H9 (cell line): ENCODE data around the gene PLOD1. TPM values are rescaled to one million over a fixed set of nuclear protein-coding genes. Genes with fewer than 3 reads are reported as not detected.

Source experiments
- DNase-seq: peaks from one replicate; pipeline ENCODE4 v3.0.0-alpha.2; 2017
- H2AFZ ChIP-seq: one replicate; pipeline ENCODE4 v1.6.1; 2013; ENCODE audit warnings: mild to moderate bottlenecking, low read length, control low read depth, moderate library complexity
- H2AK5ac ChIP-seq: 2 replicates; pipeline ENCODE4 v1.6.1; 2013; ENCODE audit warnings: low read length, control low read depth, mixed read lengths; ENCODE audit not compliant: insufficient read length
- H2BK120ac ChIP-seq: one replicate; pipeline ENCODE4 v1.6.1; 2013; ENCODE audit warnings: low read depth, mild to moderate bottlenecking, low read length, control low read depth, inconsistent platforms; ENCODE audit not compliant: poor library complexity, severe bottlenecking
- H2BK12ac ChIP-seq: 2 replicates; pipeline ENCODE4 v1.6.1; 2013; ENCODE audit warnings: low read length, control low read depth, mixed read lengths, low read depth; ENCODE audit not compliant: insufficient read length
- H2BK15ac ChIP-seq: 2 replicates; pipeline ENCODE4 v1.6.1; 2013; ENCODE audit warnings: low read depth, low read length, control low read depth
- H2BK20ac ChIP-seq: one replicate; pipeline ENCODE4 v1.6.1; 2013; ENCODE audit warnings: low read depth, mild to moderate bottlenecking, low read length, control low read depth, inconsistent platforms; ENCODE audit not compliant: poor library complexity, severe bottlenecking
- H2BK5ac ChIP-seq: 2 replicates; pipeline ENCODE4 v1.6.1; 2013; ENCODE audit warnings: low read length, control low read depth, mixed read lengths; ENCODE audit not compliant: insufficient read length
- H3K14ac ChIP-seq: 2 replicates; pipeline ENCODE4 v1.6.1; 2013; ENCODE audit warnings: low read length, control low read depth; ENCODE audit not compliant: insufficient read depth
- H3K18ac ChIP-seq: 2 replicates; pipeline ENCODE4 v1.6.1; 2013; ENCODE audit warnings: low read depth, mild to moderate bottlenecking, mixed read lengths, low read length, control low read depth; ENCODE audit not compliant: insufficient read length
- H3K23ac ChIP-seq: 2 replicates; pipeline ENCODE4 v1.6.1; 2013; ENCODE audit warnings: low read length, control low read depth, mixed read lengths, low read depth; ENCODE audit not compliant: insufficient read length
- H3K23me2 ChIP-seq: 2 replicates; pipeline ENCODE4 v1.6.1; 2013; ENCODE audit warnings: low read depth, mild to moderate bottlenecking, mixed read lengths, low read length, control low read depth; ENCODE audit not compliant: insufficient read length, poor library complexity, severe bottlenecking
- H3K27ac ChIP-seq: 2 replicates; pipeline ENCODE4 v1.5.1; 2013; ENCODE audit warnings: low read length, control low read depth, mixed read lengths, low read depth; ENCODE audit not compliant: insufficient read length
- H3K27me3 ChIP-seq: 2 replicates; pipeline ENCODE4 v1.6.1; 2013; ENCODE audit warnings: low read length, control low read depth, inconsistent platforms; ENCODE audit not compliant: insufficient read depth
- H3K4ac ChIP-seq: 2 replicates; pipeline ENCODE4 v1.6.1; 2013; ENCODE audit warnings: low read depth, mild to moderate bottlenecking, control low read depth, inconsistent platforms, low read length, moderate library complexity
- H3K4me1 ChIP-seq: 2 replicates; pipeline ENCODE4 v1.6.1; 2013; ENCODE audit warnings: low read length, control low read depth, inconsistent platforms; ENCODE audit not compliant: insufficient read depth
- H3K4me2 ChIP-seq: 2 replicates; pipeline ENCODE4 v1.6.1; 2013; ENCODE audit warnings: low read length, control low read depth, mixed read lengths; ENCODE audit not compliant: insufficient read length, insufficient read depth
- H3K56ac ChIP-seq: 2 replicates; pipeline ENCODE4 v1.6.1; 2013; ENCODE audit warnings: low read depth, mild to moderate bottlenecking, mixed read lengths, low read length, control low read depth; ENCODE audit not compliant: insufficient read length
- H3K79me1 ChIP-seq: 2 replicates; pipeline ENCODE4 v1.6.1; 2013; ENCODE audit warnings: low read depth, mild to moderate bottlenecking, moderate library complexity, low read length, control low read depth, inconsistent platforms; ENCODE audit not compliant: insufficient read depth, poor library complexity, severe bottlenecking
- H3K79me2 ChIP-seq: 2 replicates; pipeline ENCODE4 v1.6.1; 2013; ENCODE audit warnings: low read length, control low read depth, inconsistent platforms; ENCODE audit not compliant: insufficient read depth
- H3K9ac ChIP-seq: 2 replicates; pipeline ENCODE4 v1.6.1; 2013; ENCODE audit warnings: low read length, control low read depth, mixed read lengths; ENCODE audit not compliant: insufficient read length; ENCODE audit errors: extremely low read depth
- H3K9me3 ChIP-seq: one replicate; pipeline ENCODE4 v1.6.1; 2013; ENCODE audit warnings: low read depth, low read length, inconsistent platforms; ENCODE audit not compliant: control insufficient read depth
- H3T11ph ChIP-seq: one replicate; pipeline ENCODE4 v1.6.1; 2013; ENCODE audit warnings: mild to moderate bottlenecking, low read length, control low read depth, inconsistent platforms
- H4K20me1 ChIP-seq: one replicate; pipeline ENCODE4 v1.6.1; 2013; ENCODE audit not compliant: control insufficient read depth, insufficient read length, insufficient read depth
- H4K5ac ChIP-seq: 2 replicates; pipeline ENCODE4 v1.6.1; 2013; ENCODE audit warnings: low read depth, mild to moderate bottlenecking, mixed read lengths, low read length, control low read depth; ENCODE audit not compliant: insufficient read length
- H4K8ac ChIP-seq: replicated peaks from 2 replicates; pipeline ENCODE4 v1.6.1; 2013; ENCODE audit warnings: low read length, control low read depth, mixed read lengths, low read depth; ENCODE audit not compliant: insufficient read length
- H4K91ac ChIP-seq: 2 replicates; pipeline ENCODE4 v1.6.1; 2013; ENCODE audit warnings: low read depth, mild to moderate bottlenecking, moderate library complexity, mixed read lengths, low read length, control low read depth; ENCODE audit not compliant: insufficient read length
- H3K27ac Mint-ChIP-seq, 3 experiments: 2 replicates in 2 of 3; 3 replicates in 1 of 3; pipeline ENCODE4 v1.8.0; 2020 to 2021; ENCODE audit warnings: mixed read lengths in 3 of 3, mild to moderate bottlenecking in 1 of 3, moderate library complexity in 1 of 3
- H3K27me3 Mint-ChIP-seq: 2 replicates; pipeline ENCODE4 v1.8.0; 2021; ENCODE audit warnings: low read depth, mild to moderate bottlenecking, moderate library complexity, mixed read lengths
- H3K36me3 Mint-ChIP-seq, 3 experiments: 2 replicates in 2 of 3; 3 replicates in 1 of 3; pipeline ENCODE4 v1.8.0; 2020 to 2021; ENCODE audit warnings: low read depth in 3 of 3, mixed read lengths in 3 of 3; ENCODE audit not compliant: insufficient read depth in 1 of 3
- H3K4me1 Mint-ChIP-seq, 2 experiments: 2 replicates each; pipeline ENCODE4 v1.8.0; 2020; ENCODE audit warnings: mixed read lengths in 2 of 2
- H3K4me3 Mint-ChIP-seq, 2 experiments: 2 replicates in 1 of 2; 3 replicates in 1 of 2; pipeline ENCODE4 v1.8.0; 2020 to 2021; ENCODE audit warnings: mild to moderate bottlenecking in 2 of 2, mixed read lengths in 2 of 2, moderate library complexity in 1 of 2
- H3K9me3 Mint-ChIP-seq, 2 experiments: 2 replicates in 1 of 2; 3 replicates in 1 of 2; pipeline ENCODE4 v1.8.0; 2020; ENCODE audit warnings: mild to moderate bottlenecking in 2 of 2, mixed read lengths in 2 of 2, moderate library complexity in 1 of 2
- CTCF ChIP-seq: fragments of 200-600 bp; sonication (generic); conservative IDR thresholded peaks from 3 replicates; pipeline ENCODE4 v1.8.0; 2021; ENCODE audit warnings: antibody characterized with exemption, mild to moderate bottlenecking
- WGBS: extraction: QIAGEN DNeasy Blood & Tissue Kit; methylation state at CpG from one replicate; pipeline ENCODE4 v1.1.7; 2013; ENCODE audit warnings: missing lambda C conversion rate, low lambda C conversion rate, mixed read lengths; ENCODE audit not compliant: insufficient read length; ENCODE audit errors: extremely low coverage; 5-methylcytosine and 5-hydroxymethylcytosine counted together
- total RNA-seq: library from RNA; stranded (reverse); gene quantifications from 2 replicates; pipeline ENCODE4 v1.2.1, GENCODE V29; 2021

Gene PLOD1
- total RNA-seq, 1 experiment from 2014 or later, result 57.0 TPM

DNA sequence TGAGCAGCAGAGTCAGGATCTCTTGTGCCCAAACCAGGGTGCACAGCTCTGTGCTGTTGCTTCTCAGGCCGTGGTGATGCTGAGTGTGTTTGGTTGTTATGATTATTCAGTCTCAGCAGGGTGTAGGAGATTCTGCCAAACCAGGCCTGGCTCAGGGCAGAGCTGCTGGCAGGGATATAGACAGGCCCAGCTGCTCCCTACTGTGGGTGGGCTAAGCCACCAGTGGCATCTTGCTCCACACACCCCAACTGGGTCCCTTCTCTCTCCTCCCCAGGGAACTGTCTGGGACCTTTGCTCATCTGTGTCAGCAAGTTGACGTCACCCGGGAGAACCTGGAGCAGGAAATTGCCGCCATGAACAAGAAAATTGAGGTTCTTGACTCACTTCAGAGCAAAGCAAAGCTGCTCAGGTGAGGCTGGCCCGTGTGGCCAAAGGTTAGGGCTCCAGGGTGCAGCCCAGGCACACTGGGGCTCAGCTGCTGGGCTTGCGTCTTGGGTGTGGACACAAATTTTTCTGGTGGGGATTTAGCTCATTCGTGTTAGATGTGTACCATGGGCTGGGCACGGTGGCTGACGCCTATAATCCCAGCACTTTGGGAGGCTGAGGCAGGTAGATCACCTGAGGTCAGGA lies 74.9 kb downstream of the PLOD1 start:
- H3K4me2 ChIP-seq, result no peak overlapping the region
- H3T11ph ChIP-seq, result no peak overlapping the region
- no peaks in the 10 kb centered on the region for H3K27me3 ChIP-seq
- no peaks in the 10 kb centered on the region for H4K20me1 ChIP-seq
- no peaks in the 10 kb centered on the region for H3K23me2 ChIP-seq
- H3K9me3 Mint-ChIP-seq, result peaks cover 6 to 13% of the 10 kb centered on the region in 2 experiments; a peak in 3 of 5 replicates
- H2BK15ac ChIP-seq, result no peak overlapping the region
- H3K56ac ChIP-seq, result no peak overlapping the region
- H4K91ac ChIP-seq, result no peak overlapping the region
- no peaks in the 10 kb centered on the region for H3K79me1 ChIP-seq
- no peak for DNase-seq
- peak overlapping the region in 2 of 3 experiments; percentile 27 to 32; a peak in 1 of 7 replicates for H3K27ac Mint-ChIP-seq
- peaks cover 64 to 86% (median 85%) of the 10 kb centered on the region in 3 experiments for H3K36me3 Mint-ChIP-seq
- no peak overlapping the region for H2AK5ac ChIP-seq
- no peaks in the 10 kb centered on the region; the same call in 1 of the 2 replicates for H3K4me1 ChIP-seq
- H3K9me3 ChIP-seq, result no peaks in the 10 kb centered on the region
- no peak overlapping the region for H2BK120ac ChIP-seq
- H4K5ac ChIP-seq, result no peak overlapping the region
- no peak overlapping the region for H3K18ac ChIP-seq
- H3K27ac ChIP-seq, result no peak overlapping the region
- no peak overlapping the region for H2AFZ ChIP-seq
- TF ChIP-seq CTCF, result no peak
- H3K4me1 Mint-ChIP-seq, result peaks cover 2 to 5% of the 10 kb centered on the region in 2 experiments; a peak in 3 of 4 replicates
- H3K9ac ChIP-seq, result no peak overlapping the region
- H3K4me3 Mint-ChIP-seq, result no peak overlapping the region
- H3K23ac ChIP-seq, result no peak overlapping the region
- H2BK5ac ChIP-seq, result no peak overlapping the region
- no CpG with 5 or more reads among the region's 9 CpGs for WGBS
- H3K79me2 ChIP-seq, result no peaks in the 10 kb centered on the region
- no peaks in the 10 kb centered on the region for H3K27me3 Mint-ChIP-seq
- H4K8ac ChIP-seq, result no peak overlapping the region
- no peak overlapping the region for H2BK12ac ChIP-seq
- no peak overlapping the region for H3K14ac ChIP-seq
- H3K4ac ChIP-seq, result no peak overlapping the region
- H2BK20ac ChIP-seq, result no peak overlapping the region
